Stomach smooth muscle (tissue), 2 donors: Measurements from ENCODE around the gene CYP1A1.
"Not testable (repeated sequence)": the region's sequence is repeated elsewhere in the genome, so short reads cannot be mapped to it uniquely, and the experiment has no call there.

Experiments used
- H3K27ac ChIP-seq: one replicate; pipeline ENCODE4 v1.7.0; 2013; ENCODE audit warnings: mild to moderate bottlenecking, low read length, inconsistent platforms
- H3K27me3 ChIP-seq, 2 donors: one replicate each; pipeline ENCODE4 v1.7.0; 2013; ENCODE audit warnings: low read length in 2 of 2; ENCODE audit not compliant: insufficient read depth in 2 of 2, control insufficient read depth in 1 of 2
- H3K36me3 ChIP-seq, 2 donors: one replicate each; pipeline ENCODE4 v1.7.0; 2013; ENCODE audit warnings: low read length in 2 of 2; ENCODE audit not compliant: control insufficient read depth in 2 of 2, insufficient read depth in 2 of 2
- H3K4me1 ChIP-seq: one replicate; pipeline ENCODE4 v1.7.0; 2013; ENCODE audit warnings: low read length; ENCODE audit not compliant: control insufficient read depth, insufficient read depth
- H3K4me3 ChIP-seq, 2 donors: one replicate each; pipeline ENCODE4 v1.7.0; 2013; ENCODE audit warnings: low read length in 2 of 2
- H3K9ac ChIP-seq, 2 donors: one replicate each; pipeline ENCODE4 v1.7.0; 2013; ENCODE audit warnings: low read length in 2 of 2, mild to moderate bottlenecking in 1 of 2
- H3K9me3 ChIP-seq, 2 donors: one replicate each; pipeline ENCODE4 v1.7.0; 2013; ENCODE audit warnings: low read length in 2 of 2; ENCODE audit not compliant: control insufficient read depth in 2 of 2
- donor health status: healthy.
- donor health status: Pancreatic carcinoma.

Gene CYP1A1

DNA sequence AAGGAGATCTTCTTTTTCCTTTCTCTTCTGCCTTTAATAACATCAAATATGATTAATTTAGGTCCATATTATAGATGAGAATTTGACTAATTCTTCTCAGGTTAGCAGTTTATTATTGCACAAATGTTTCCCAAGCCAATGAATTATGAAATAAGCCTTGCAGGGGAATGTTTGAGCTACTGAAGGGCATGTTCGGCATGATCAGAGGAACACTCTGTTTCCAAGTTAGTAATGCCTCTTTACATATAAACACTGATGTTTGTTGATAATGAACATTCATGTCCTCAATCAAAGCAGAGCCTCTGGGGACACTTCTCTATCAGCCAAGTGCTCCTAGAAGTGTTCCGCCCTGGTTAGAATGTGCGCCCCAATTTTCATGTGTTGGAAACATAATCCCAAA lies 10.0 kb upstream of the CYP1A1 start:
- H3K36me3 ChIP-seq: no peaks in the 10 kb centered on the region
- H3K27me3 ChIP-seq: peaks cover 29 to 30% of the 10 kb centered on the region in 2 donors
- H3K27ac ChIP-seq: no peak overlapping the region
- no peak overlapping the region for H3K9ac ChIP-seq
- no peaks in the 10 kb centered on the region for H3K4me1 ChIP-seq
- H3K9me3 ChIP-seq: no peaks in the 10 kb centered on the region
- H3K4me3 ChIP-seq: no peak overlapping the region

DNA sequence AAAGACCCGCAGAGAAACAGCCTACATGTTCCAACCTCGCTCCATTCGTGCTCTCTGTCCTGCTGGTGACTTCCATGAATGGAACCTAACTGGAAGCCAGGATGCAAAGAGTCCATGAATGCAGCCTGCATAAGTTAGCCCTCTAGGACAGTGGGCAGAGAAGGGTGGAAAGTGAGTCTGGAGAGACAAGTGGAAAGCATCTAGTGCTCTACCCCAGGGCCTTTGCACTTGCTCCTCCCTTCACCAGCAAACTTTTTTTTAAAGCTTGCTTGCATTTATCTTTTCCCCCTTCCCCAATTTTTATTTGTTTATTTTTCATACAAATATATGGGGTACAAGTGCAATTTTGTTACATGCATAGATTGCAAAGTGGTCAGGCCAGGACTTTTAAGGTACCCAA lies 7.9 kb upstream of the CYP1A1 start:
- Histone ChIP-seq H3K4me3 (no peak overlapping the region), H3K9me3 (no peaks in the 10 kb centered on the region), H3K36me3 (no peaks in the 10 kb centered on the region), H3K27ac (no peak overlapping the region), H3K9ac (no peak overlapping the region), H3K4me1 (no peaks in the 10 kb centered on the region), H3K27me3 (peaks cover 32 to 36% of the 10 kb centered on the region in 2 donors)

DNA sequence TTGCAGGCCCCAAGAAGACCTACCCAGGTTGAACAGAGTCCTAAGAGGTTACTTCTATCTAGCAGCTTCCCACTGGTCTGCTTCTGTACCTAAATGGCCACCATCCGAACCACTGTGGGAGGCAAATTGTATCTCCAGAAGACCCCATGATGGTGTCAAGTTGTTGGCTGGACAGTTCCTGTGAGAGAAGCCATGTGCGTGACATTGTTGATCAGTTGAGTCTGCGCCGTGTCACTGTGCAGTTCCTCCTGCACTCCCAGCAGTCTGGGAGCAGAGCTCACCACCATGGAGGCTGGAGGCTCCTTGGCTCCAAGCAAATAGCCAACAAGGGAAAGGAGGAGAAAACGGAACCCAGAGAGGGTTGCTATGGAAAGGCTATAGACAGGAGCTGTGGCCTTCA lies 7.5 kb upstream of the CYP1A1 start:
- H3K9ac ChIP-seq: no peak overlapping the region
- H3K9me3 ChIP-seq: no peaks in the 10 kb centered on the region
- H3K27ac ChIP-seq: no peak overlapping the region
- H3K4me1 ChIP-seq: peaks cover 2% of the 10 kb centered on the region
- peaks cover 34 to 36% of the 10 kb centered on the region in 2 donors for H3K27me3 ChIP-seq
- no peaks in the 10 kb centered on the region for H3K36me3 ChIP-seq
- no peak overlapping the region for H3K4me3 ChIP-seq

DNA sequence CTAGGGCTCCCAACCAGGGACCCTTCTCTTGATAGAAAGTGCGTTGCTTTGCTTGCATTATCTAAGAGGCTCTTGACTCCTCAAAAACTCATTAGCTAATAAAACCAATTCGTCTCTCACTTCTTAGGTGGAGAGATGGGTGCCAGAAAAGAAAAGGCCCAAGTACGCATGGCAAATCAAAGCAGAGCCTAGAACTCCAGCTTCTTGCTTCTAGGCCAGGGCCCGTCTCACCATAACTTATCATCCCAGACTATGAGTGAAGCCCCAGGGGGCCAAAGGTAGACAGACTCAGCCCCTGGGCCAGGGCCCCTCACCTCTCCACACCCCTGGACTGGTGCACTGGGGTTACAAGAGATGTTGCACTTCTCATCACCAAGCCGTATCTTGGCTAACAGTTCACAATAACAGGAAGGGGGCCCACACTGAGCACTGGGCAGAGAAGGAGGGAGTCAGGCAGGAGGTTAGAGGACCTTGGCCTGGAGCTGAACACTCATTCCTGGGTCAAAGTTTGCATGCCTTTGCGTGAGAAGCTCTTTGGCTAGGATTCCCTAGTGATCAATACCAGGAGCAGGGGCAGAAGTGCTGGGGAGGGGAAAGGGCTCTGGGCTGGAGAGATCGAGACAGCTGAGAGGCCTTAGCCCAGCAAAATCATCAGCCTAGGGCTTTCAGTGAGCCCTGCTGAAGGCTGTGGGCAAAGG lies 5.4 kb upstream of the CYP1A1 start:
- Histone ChIP-seq H3K27me3 (peaks cover 38 to 43% of the 10 kb centered on the region in 2 donors), H3K9me3 (no peaks in the 10 kb centered on the region), H3K36me3 (no peaks in the 10 kb centered on the region), H3K9ac (no peak overlapping the region), H3K27ac (no peak overlapping the region), H3K4me1 (peaks cover 18% of the 10 kb centered on the region), H3K4me3 (no peak overlapping the region)

DNA sequence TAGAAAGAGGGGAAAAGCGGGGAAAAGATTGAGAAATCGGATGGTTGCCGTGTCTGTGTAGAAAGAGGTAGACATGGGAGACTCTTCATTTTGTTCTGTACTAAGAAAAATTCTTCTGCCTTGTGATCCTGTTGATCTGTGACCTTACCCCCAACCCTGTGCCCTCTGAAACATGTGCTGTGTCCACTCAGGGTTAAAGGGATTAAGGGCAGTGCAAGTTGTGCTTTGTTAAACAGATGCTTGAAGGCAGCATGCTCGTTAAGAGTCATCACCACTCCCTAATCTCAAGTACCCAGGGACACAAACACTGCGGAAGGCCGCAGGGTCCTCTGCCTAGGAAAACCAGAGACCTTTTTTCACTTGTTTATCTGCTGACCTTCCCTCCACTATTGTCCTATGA lies 4.0 kb upstream of the CYP1A1 start:
- H3K36me3 ChIP-seq, H3K9me3 ChIP-seq, H3K9ac ChIP-seq, H3K4me3 ChIP-seq, H3K27ac ChIP-seq: not testable (repeated sequence)
- H3K4me1 ChIP-seq: peaks cover 21% of the 10 kb centered on the region
- H3K27me3 ChIP-seq: peaks cover 30 to 40% of the 10 kb centered on the region in 2 donors

DNA sequence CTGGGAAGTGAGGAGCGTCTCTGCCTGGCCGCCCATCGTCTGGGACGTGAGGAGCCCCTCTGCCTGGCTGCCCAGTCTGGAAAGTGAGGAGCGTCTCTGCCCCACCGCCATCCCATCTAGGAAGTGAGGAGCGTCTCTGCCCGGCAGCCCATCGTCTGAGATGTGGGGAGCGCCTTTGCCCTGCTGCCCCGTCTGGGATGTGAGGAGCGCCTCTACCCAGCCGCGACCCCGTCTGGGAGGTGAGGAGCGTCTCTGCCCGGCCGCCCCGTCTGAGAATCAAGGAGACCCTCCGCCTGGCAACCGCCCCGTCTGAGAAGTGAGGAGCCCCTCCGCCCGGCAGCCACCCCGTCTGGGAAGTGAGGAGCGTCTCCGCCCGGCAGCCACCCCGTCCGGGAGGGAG lies 3.4 kb upstream of the CYP1A1 start:
- H3K4me1 ChIP-seq: peaks cover 21% of the 10 kb centered on the region
- H3K4me3 ChIP-seq, H3K27ac ChIP-seq, H3K9ac ChIP-seq, H3K9me3 ChIP-seq, H3K36me3 ChIP-seq: not testable (repeated sequence)
- peaks cover 30 to 39% of the 10 kb centered on the region in 2 donors for H3K27me3 ChIP-seq

DNA sequence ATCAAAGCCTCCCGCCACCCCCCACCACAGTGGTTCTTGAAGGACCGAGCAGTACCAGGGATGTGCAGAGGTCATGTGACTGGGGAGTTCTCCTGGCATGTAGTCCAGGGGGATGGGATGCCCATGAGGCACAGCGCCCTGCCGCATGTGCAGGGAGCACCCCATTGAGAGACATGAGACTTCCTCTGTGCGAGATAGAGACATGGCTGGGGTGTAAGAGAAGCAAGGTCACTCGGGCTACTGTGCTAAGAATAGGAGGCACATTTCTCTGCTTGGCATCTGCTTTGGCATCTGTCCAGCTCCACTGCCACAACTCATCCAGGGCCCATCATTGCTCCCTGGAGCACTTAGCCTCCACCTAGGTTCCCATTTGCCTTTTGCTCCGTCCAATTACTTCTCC lies 2.4 kb upstream of the CYP1A1 start:
- Histone ChIP-seq H3K9me3 (no peaks in the 10 kb centered on the region), H3K36me3 (no peaks in the 10 kb centered on the region), H3K4me1 (peaks cover 21% of the 10 kb centered on the region), H3K27ac (no peak overlapping the region), H3K27me3 (peaks cover 26 to 32% of the 10 kb centered on the region in 2 donors), H3K9ac (no peak overlapping the region), H3K4me3 (no peak overlapping the region)

DNA sequence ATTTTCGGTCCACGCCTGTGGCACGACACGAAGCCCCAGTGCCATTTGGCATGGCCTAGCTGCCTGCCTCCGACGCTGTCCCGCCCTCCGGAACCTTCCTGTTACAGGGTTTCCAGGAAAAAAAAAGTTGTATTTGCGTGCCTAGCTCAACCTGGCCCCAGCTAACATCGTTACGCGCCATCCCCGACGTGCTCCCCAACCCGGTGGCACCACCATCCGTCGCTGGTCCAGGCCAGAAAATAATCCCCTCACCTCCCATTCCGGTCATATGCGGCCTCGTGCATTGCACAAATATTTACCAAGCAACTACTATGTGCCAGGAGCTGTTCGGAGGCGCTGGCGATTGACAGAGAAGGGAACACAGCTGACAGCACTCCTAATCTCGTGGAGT lies 1.4 kb upstream of the CYP1A1 start:
- H3K4me1 ChIP-seq: peaks cover 21% of the 10 kb centered on the region
- no peaks in the 10 kb centered on the region for H3K9me3 ChIP-seq
- no peaks in the 10 kb centered on the region for H3K36me3 ChIP-seq
- peak overlapping the region; percentile 66 to 73 for H3K4me3 ChIP-seq
- no peak overlapping the region for H3K27ac ChIP-seq
- peaks cover 26 to 27% of the 10 kb centered on the region in 2 donors for H3K27me3 ChIP-seq
- peak overlapping the region; percentile 36 to 48 for H3K9ac ChIP-seq

DNA sequence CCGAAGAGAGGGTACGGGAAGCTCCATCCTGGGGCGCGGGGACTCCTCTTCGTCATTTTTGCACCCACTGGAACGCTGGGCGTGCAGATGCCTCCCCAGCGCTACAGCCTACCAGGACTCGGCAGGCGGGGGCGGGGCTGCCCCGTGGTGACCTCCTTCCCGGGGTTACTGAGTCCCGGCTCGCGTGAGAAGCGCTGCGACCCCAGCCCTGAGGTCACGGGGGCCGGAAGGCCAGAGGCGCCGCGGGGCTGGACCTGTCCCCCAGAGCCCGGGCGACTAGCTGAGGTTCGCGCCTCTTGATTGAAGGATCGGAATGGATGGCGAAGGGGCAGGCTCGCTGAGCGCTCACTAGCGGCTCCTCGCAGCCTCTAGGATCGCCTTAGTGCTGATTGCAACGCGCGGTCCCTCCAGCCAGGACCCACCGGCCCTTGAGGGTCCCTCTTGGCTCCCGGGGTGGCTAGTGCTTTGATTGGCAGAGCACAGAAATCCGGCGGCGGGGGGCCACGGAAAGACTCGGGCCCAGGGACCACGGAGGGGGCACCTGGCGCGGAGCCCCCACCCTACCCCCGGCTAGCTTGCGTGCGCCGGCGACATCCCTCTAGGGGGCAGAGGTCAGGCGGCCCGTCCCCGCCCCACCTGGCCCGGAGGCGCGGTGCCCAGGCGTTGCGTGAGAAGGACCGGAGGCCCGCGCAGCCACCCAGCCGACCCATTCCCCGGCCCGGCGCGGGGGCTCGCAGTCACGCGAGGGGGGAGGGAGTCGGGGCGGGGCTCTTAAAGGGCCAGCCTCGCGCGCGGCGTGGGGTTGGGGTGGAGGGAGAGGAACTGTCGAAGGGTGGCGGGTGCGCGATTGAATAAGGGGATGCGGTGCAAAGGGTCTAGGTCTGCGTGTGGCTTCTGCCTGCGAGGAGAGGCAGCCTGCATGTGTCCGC lies 781 bp upstream of the CYP1A1 start:
- Histone ChIP-seq H3K4me1 (peaks cover 21% of the 10 kb centered on the region), H3K36me3 (no peaks in the 10 kb centered on the region), H3K9ac (peak overlapping the region; percentile 33 to 36), H3K9me3 (no peaks in the 10 kb centered on the region), H3K4me3 (peak overlapping the region; percentile 66 to 73), H3K27ac (no peak overlapping the region), H3K27me3 (peaks cover 20% of the 10 kb centered on the region in 2 donors)

DNA sequence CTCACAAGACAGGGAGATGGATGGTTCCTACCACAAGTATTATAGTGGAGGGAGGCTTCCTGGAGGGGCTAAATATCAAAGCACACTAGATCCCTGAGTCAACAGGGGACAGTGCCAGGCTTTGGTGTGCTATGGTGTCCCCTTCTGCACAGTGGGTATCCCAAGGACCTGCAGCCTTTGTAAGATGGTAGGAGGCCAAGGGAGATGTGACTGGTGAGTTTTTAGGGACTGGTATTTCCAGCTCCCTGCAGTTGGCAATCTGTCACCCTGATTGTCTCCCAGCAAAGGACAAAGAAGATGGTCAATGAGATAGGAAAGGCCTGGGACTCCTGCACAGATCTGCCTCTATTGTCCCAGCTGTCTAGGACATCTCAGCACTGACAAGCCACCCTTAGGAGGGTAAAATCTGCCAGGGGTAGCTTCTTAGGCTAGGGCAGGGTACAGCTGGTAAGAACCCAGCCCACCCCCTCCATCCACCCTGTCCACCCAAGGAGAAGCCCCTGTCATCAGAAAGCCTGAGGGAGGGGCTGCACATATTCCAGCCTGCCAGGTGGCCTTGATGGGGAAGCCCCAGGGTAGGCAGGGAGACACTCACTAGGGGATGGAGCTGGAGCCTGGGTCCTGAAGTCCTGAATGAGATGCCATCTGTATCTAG lies 631 bp downstream of the CYP1A1 start:
- Histone ChIP-seq H3K27me3 (peaks cover 8 to 11% of the 10 kb centered on the region in 2 donors), H3K9ac (no peak overlapping the region), H3K4me3 (no peak overlapping the region), H3K36me3 (no peaks in the 10 kb centered on the region), H3K27ac (no peak overlapping the region), H3K4me1 (peaks cover 21% of the 10 kb centered on the region), H3K9me3 (no peaks in the 10 kb centered on the region)
